Neural cell (in vitro differentiated cells): ENCODE results near the gene LBHD1. TPM values are rescaled to one million over a fixed set of nuclear protein-coding genes. Genes with fewer than 3 reads are reported as not detected.

Experiments
- H2AFZ ChIP-seq: fragments of 200-600, 300-800 bp; sonication (generic), shearing (Covaris generic); 2 replicates; pipeline ENCODE4 v1.6.0; 2014; ENCODE audit warnings: low read depth, mild to moderate bottlenecking, antibody characterized with exemption, low read length, moderate library complexity
- H3F3A ChIP-seq: fragments of 200-600 bp; shearing (Covaris generic); 2 replicates; pipeline ENCODE4 v1.6.1; 2016; ENCODE audit warnings: mild to moderate bottlenecking, moderate library complexity, mixed read lengths, antibody characterized with exemption, low read length; ENCODE audit not compliant: insufficient read depth, poor library complexity, severe bottlenecking
- H3K27ac ChIP-seq: fragments of 200-600, 300-800 bp; sonication (generic), shearing (Covaris generic); 2 replicates; pipeline ENCODE4 v1.5.1; 2014; ENCODE audit warnings: mild to moderate bottlenecking, low read length, moderate library complexity
- H3K27me3 ChIP-seq: fragments of 300-800, 200-600 bp; sonication (generic), shearing (Covaris generic); 2 replicates; pipeline ENCODE4 v1.6.0; 2014; ENCODE audit warnings: mild to moderate bottlenecking, low read depth, low read length, moderate library complexity; ENCODE audit not compliant: insufficient read depth
- H3K36me3 ChIP-seq: fragments of 300-800, 200-600 bp; sonication (generic), shearing (Covaris generic); 2 replicates; pipeline ENCODE4 v1.5.1; 2014; ENCODE audit warnings: mild to moderate bottlenecking, antibody characterized with exemption, low read length, moderate library complexity; ENCODE audit not compliant: insufficient read depth
- H3K4me2 ChIP-seq: fragments of 300-800, 200-600 bp; sonication (generic), shearing (Covaris generic); 2 replicates; pipeline ENCODE4 v1.6.0; 2014; ENCODE audit warnings: mild to moderate bottlenecking, low read length
- H3K4me3 ChIP-seq: fragments of 300-800, 200-600 bp; sonication (generic), shearing (Covaris generic); 2 replicates; pipeline ENCODE4 v1.5.1; 2014; ENCODE audit warnings: mild to moderate bottlenecking, low read length, moderate library complexity
- H3K79me2 ChIP-seq: fragments of 200-600 bp; shearing (Covaris generic); replicated peaks from 2 replicates; pipeline ENCODE4 v1.6.0; 2014; ENCODE audit warnings: mild to moderate bottlenecking, low read length, moderate library complexity; ENCODE audit not compliant: insufficient read depth
- H3K9ac ChIP-seq: fragments of 300-800, 200-600 bp; sonication (generic), shearing (Covaris generic); 2 replicates; pipeline ENCODE4 v1.6.1; 2016; ENCODE audit warnings: mild to moderate bottlenecking, low read length, mixed read lengths
- H3K9me2 ChIP-seq: fragments of 200-600 bp; shearing (Covaris generic); 2 replicates; pipeline ENCODE4 v1.6.1; 2016; ENCODE audit warnings: mild to moderate bottlenecking, low read length, mixed read lengths; ENCODE audit not compliant: insufficient read depth
- H3K9me3 ChIP-seq: fragments of 200-600, 300-800 bp; sonication (generic), shearing (Covaris generic); 2 replicates; pipeline ENCODE4 v1.6.1; 2016; ENCODE audit warnings: mild to moderate bottlenecking, mixed run types, low read length, moderate library complexity, mixed read lengths
- H4K20me1 ChIP-seq: fragments of 200-600 bp; shearing (Covaris generic); 2 replicates; pipeline ENCODE4 v1.6.1; 2016; ENCODE audit warnings: mild to moderate bottlenecking, mixed run types; ENCODE audit not compliant: insufficient read depth
- EP300 ChIP-seq: fragments of 450-650 bp; conservative IDR thresholded peaks from 2 replicates; pipeline ENCODE4 v1.6.1; 2014; ENCODE audit warnings: antibody characterized with exemption, mild to moderate bottlenecking, moderate library complexity; ENCODE audit not compliant: poor library complexity, severe bottlenecking
- EZH2 ChIP-seq: fragments of 200-600, 300-800 bp; shearing (Covaris generic), sonication (generic); IDR thresholded peaks from 2 replicates; pipeline ENCODE4 v1.6.1; 2014; ENCODE audit warnings: antibody characterized with exemption, low read length, borderline replicate concordance, mild to moderate bottlenecking; ENCODE audit not compliant: insufficient read depth, poor library complexity, severe bottlenecking
- MXI1 ChIP-seq: fragments of 450-650 bp; conservative IDR thresholded peaks from 2 replicates; pipeline ENCODE4 v1.6.1; 2014; ENCODE audit warnings: antibody characterized with exemption, mild to moderate bottlenecking; ENCODE audit not compliant: poor library complexity, severe bottlenecking
- POLR2AphosphoS5 ChIP-seq: IDR thresholded peaks from 2 replicates; pipeline ENCODE4 v1.6.1; 2012
- RAD21 ChIP-seq: fragments of 450-650 bp; conservative IDR thresholded peaks from 2 replicates; pipeline ENCODE4 v1.6.1; 2014; ENCODE audit warnings: antibody characterized with exemption, mild to moderate bottlenecking, moderate library complexity
- SMC3 ChIP-seq: fragments of 450-650 bp; conservative IDR thresholded peaks from 2 replicates; pipeline ENCODE4 v1.6.1; 2014; ENCODE audit warnings: antibody characterized with exemption, mild to moderate bottlenecking, moderate library complexity; ENCODE audit not compliant: poor library complexity
- TAF1 ChIP-seq: IDR thresholded peaks from 2 replicates; pipeline ENCODE4 v1.6.1; 2012; ENCODE audit warnings: low read depth
- polyA plus RNA-seq: library from polyadenylated mRNA; depleted of rRNA; stranded (reverse); fragments of >200 nt; gene quantifications from 2 replicates; pipeline ENCODE4 v1.2.3, GENCODE V29; 2014
- TF ChIP-seq, protein P1 (sequence below): IDR thresholded peaks from 2 replicates; pipeline ENCODE4 v1.6.1; 2012; ENCODE audit warnings: borderline replicate concordance
- TF ChIP-seq, protein P2 (sequence below): fragments of 450-650 bp; IDR thresholded peaks from 2 replicates; pipeline ENCODE4 v1.5.1; 2014; ENCODE audit warnings: antibody characterized with exemption, mild to moderate bottlenecking, moderate library complexity; ENCODE audit not compliant: poor library complexity, severe bottlenecking

Gene LBHD1
- polyA plus RNA-seq, 1 donor from 2014 or later = 10.6 TPM

DNA sequence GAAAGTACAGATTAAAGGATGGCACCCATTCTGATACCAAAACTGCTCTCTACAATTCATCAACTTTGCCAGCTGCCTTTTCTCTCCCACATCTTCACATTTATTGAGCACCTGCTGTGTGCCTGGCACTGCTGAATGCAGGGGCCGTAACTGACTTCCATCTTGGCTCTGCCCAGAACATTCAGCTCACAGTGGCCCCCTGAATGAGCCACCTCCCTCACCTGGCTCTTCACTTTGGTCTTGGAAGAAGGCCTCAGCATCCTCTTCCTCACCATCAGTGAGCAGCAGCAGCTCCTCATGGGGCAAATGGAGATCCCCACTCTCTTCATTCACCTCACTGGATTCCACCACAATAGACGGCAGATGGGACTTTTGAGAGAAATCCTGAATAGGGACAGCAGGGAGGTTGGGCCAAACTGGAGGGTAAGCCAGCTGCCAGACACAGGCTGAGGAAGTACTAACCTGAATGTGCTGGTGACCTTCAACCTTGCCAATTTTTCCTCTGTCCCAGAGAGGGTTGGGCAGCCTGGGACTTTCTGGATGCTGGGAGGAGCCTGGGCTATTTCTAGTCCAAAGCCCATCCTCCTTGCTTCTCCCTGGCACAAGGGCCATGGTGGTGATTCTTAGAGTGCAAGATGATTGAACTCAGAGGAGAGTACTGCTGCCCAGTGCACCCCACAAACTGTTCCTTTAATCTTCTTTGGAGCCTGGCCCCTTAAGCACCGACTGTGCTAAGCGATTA is 2.5 kb downstream of the LBHD1 start:
- Histone ChIP-seq H3K9me3 (no peaks in the 10 kb centered on the region), H3K36me3 (no peaks in the 10 kb centered on the region), H2AFZ (no peak overlapping the region), H3K4me3 (no peak overlapping the region), H4K20me1 (no peaks in the 10 kb centered on the region), H3K27ac (no peak overlapping the region), H3K9me2 (no peaks in the 10 kb centered on the region), H3F3A (no peaks in the 10 kb centered on the region), H3K4me2 (no peak overlapping the region), H3K27me3 (no peaks in the 10 kb centered on the region), H3K9ac (no peak overlapping the region), H3K79me2 (peaks cover 10% of the 10 kb centered on the region)
- no peak for TF ChIP-seq TAF1
- TF ChIP-seq, protein P1, sequence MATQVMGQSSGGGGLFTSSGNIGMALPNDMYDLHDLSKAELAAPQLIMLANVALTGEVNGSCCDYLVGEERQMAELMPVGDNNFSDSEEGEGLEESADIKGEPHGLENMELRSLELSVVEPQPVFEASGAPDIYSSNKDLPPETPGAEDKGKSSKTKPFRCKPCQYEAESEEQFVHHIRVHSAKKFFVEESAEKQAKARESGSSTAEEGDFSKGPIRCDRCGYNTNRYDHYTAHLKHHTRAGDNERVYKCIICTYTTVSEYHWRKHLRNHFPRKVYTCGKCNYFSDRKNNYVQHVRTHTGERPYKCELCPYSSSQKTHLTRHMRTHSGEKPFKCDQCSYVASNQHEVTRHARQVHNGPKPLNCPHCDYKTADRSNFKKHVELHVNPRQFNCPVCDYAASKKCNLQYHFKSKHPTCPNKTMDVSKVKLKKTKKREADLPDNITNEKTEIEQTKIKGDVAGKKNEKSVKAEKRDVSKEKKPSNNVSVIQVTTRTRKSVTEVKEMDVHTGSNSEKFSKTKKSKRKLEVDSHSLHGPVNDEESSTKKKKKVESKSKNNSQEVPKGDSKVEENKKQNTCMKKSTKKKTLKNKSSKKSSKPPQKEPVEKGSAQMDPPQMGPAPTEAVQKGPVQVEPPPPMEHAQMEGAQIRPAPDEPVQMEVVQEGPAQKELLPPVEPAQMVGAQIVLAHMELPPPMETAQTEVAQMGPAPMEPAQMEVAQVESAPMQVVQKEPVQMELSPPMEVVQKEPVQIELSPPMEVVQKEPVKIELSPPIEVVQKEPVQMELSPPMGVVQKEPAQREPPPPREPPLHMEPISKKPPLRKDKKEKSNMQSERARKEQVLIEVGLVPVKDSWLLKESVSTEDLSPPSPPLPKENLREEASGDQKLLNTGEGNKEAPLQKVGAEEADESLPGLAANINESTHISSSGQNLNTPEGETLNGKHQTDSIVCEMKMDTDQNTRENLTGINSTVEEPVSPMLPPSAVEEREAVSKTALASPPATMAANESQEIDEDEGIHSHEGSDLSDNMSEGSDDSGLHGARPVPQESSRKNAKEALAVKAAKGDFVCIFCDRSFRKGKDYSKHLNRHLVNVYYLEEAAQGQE = no peak
- TF ChIP-seq, protein P2, sequence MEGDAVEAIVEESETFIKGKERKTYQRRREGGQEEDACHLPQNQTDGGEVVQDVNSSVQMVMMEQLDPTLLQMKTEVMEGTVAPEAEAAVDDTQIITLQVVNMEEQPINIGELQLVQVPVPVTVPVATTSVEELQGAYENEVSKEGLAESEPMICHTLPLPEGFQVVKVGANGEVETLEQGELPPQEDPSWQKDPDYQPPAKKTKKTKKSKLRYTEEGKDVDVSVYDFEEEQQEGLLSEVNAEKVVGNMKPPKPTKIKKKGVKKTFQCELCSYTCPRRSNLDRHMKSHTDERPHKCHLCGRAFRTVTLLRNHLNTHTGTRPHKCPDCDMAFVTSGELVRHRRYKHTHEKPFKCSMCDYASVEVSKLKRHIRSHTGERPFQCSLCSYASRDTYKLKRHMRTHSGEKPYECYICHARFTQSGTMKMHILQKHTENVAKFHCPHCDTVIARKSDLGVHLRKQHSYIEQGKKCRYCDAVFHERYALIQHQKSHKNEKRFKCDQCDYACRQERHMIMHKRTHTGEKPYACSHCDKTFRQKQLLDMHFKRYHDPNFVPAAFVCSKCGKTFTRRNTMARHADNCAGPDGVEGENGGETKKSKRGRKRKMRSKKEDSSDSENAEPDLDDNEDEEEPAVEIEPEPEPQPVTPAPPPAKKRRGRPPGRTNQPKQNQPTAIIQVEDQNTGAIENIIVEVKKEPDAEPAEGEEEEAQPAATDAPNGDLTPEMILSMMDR = no peak
- no peak for TF ChIP-seq SMC3
- TF ChIP-seq RAD21 = no peak
- no peak for TF ChIP-seq EP300

DNA sequence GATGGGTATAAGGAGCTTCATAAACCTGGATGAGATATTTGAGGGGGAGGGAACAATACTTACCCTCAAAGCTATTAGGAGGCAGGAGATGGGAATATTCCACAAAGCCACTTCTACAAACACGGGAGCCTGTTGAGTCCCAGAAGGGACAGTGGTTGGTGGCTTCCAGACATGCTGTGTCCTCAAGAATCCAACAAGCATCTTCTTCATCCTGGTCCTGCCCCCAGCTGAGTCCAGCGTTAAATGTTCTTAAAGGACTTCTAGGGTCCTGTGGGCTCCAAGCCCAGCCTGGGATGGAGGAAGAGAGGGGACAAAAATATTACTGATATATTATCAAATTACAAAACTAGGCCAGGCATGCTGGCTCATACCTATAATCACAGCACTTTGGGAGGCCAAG is 4.6 kb downstream of the LBHD1 start:
- Histone ChIP-seq H3F3A (no peaks in the 10 kb centered on the region), H3K27me3 (no peaks in the 10 kb centered on the region), H3K9me2 (no peaks in the 10 kb centered on the region), H4K20me1 (no peaks in the 10 kb centered on the region), H3K9me3 (no peaks in the 10 kb centered on the region), H3K9ac (no peak overlapping the region), H3K4me2 (no peak overlapping the region), H3K27ac (no peak overlapping the region), H2AFZ (no peak overlapping the region), H3K79me2 (peaks cover 10% of the 10 kb centered on the region), H3K36me3 (no peaks in the 10 kb centered on the region), H3K4me3 (no peak overlapping the region)
- TF ChIP-seq EZH2 (no peak), MXI1 (no peak), TAF1 (no peak), EP300 (no peak), RAD21 (no peak), POLR2AphosphoS5 (no peak), SMC3 (no peak)
- TF ChIP-seq, protein P1 = no peak
- TF ChIP-seq, protein P2 = no peak
